Gastrocnemius medialis (tissue), 4 donors: Measurements from ENCODE around the gene PCSK6.

Experiments
- POLR2A ChIP-seq, 2 donors: fragments of 450-650 bp; IDR thresholded peaks; one replicate each; pipeline ENCODE4 v1.6.1; 2017; ENCODE audit warnings: antibody characterized with exemption in 2 of 2, mild to moderate bottlenecking in 2 of 2, moderate library complexity in 2 of 2
- TF ChIP-seq, protein P1 (sequence below), 5 experiments: fragments of 450-650 bp in 3 of 5; fragments of 200-600 bp in 2 of 5; sonication (generic) in 2 of 5; IDR thresholded peaks in 4 of 5; conservative IDR thresholded peaks in 1 of 5; 1 replicate in 4 of 5; 2 replicates in 1 of 5; pipeline ENCODE4 v1.5.1; 2016 to 2019; ENCODE audit warnings: antibody characterized with exemption in 5 of 5, mild to moderate bottlenecking in 3 of 5, moderate library complexity in 3 of 5

- TF ChIP-seq, protein P1, sequence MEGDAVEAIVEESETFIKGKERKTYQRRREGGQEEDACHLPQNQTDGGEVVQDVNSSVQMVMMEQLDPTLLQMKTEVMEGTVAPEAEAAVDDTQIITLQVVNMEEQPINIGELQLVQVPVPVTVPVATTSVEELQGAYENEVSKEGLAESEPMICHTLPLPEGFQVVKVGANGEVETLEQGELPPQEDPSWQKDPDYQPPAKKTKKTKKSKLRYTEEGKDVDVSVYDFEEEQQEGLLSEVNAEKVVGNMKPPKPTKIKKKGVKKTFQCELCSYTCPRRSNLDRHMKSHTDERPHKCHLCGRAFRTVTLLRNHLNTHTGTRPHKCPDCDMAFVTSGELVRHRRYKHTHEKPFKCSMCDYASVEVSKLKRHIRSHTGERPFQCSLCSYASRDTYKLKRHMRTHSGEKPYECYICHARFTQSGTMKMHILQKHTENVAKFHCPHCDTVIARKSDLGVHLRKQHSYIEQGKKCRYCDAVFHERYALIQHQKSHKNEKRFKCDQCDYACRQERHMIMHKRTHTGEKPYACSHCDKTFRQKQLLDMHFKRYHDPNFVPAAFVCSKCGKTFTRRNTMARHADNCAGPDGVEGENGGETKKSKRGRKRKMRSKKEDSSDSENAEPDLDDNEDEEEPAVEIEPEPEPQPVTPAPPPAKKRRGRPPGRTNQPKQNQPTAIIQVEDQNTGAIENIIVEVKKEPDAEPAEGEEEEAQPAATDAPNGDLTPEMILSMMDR (IDR thresholded peaks at IDR 0.05 in 4 of 5, conservative IDR thresholded peaks at IDR 0.05 in 1 of 5), result no peak
- TF ChIP-seq POLR2A (IDR thresholded peaks at IDR 0.05), result no peak
These were observed 31.8 kb downstream of the PCSK6 start for GRCh38 chr15:101457696-101458095.
